ENCODE data around the gene OR1C1. TPM values are rescaled to one million over a fixed set of nuclear protein-coding genes. Genes with fewer than 3 reads are reported as not detected.

The OR1C1 gene
- total RNA-seq, 2 experiments from 2014 or later, result not detected

- Histone ChIP-seq H3K9me2 (ENCODE audit: insufficient read depth, low read length) (no peaks in the 10 kb centered on the region), H3K4me1 (ENCODE audit: insufficient read depth, low read length, poor library complexity, severe bottlenecking) (no peaks in the 10 kb centered on the region), H4K20me1 (ENCODE audit: insufficient read depth, low read length) (no peaks in the 10 kb centered on the region), H3K27ac (ENCODE audit: low read depth, low read length, poor library complexity, severe bottlenecking) (no peak within 1 kb of the TSS), H2AFZ (ENCODE audit: low read length) (no peak within 1 kb of the TSS), H3K4me3 (ENCODE audit: low read depth, low read length, poor library complexity, severe bottlenecking) (no peak within 1 kb of the TSS), H3K4me2 (ENCODE audit: low read length) (no peak within 1 kb of the TSS), H3K36me3 (ENCODE audit: insufficient read depth, low read length) (no peaks in the 10 kb centered on the region), H3K79me2 (ENCODE audit: insufficient read depth, low read depth, low read length) (no peaks in the 10 kb centered on the region), H3K9me3 (ENCODE audit: low read length) (no peaks in the 10 kb centered on the region)
- no peak for DNase-seq (ENCODE audit: low spot score)
- CTCF ChIA-PET (ENCODE audit: unreplicated experiment), result no interaction called here
- intact Hi-C loops (cut with micrococcal nuclease; ENCODE audit: unreplicated experiment), result no loop called here
- TF ChIP-seq, protein P1, sequence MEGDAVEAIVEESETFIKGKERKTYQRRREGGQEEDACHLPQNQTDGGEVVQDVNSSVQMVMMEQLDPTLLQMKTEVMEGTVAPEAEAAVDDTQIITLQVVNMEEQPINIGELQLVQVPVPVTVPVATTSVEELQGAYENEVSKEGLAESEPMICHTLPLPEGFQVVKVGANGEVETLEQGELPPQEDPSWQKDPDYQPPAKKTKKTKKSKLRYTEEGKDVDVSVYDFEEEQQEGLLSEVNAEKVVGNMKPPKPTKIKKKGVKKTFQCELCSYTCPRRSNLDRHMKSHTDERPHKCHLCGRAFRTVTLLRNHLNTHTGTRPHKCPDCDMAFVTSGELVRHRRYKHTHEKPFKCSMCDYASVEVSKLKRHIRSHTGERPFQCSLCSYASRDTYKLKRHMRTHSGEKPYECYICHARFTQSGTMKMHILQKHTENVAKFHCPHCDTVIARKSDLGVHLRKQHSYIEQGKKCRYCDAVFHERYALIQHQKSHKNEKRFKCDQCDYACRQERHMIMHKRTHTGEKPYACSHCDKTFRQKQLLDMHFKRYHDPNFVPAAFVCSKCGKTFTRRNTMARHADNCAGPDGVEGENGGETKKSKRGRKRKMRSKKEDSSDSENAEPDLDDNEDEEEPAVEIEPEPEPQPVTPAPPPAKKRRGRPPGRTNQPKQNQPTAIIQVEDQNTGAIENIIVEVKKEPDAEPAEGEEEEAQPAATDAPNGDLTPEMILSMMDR (conservative IDR thresholded peaks at IDR 0.05; ENCODE audit: low read length), result no peak
- TF ChIP-seq EZH2phosphoT487 (IDR thresholded peaks at IDR 0.05; ENCODE audit: borderline replicate concordance, low read depth, low read length), result no peak
- no TSS peak for BruUV-seq (replicated peaks)
- POLR2A ChIA-PET, result no interaction called here
Observed at GRCh38 chr1:247738315-247738714, 22.0 kb downstream of the OR1C1 start, which contains the start of gene OR14K1. Gene OR14K1 (plus strand): TSS chr1:247738615. CDS start chr1:247738615, 0 bp downstream.

DNA sequence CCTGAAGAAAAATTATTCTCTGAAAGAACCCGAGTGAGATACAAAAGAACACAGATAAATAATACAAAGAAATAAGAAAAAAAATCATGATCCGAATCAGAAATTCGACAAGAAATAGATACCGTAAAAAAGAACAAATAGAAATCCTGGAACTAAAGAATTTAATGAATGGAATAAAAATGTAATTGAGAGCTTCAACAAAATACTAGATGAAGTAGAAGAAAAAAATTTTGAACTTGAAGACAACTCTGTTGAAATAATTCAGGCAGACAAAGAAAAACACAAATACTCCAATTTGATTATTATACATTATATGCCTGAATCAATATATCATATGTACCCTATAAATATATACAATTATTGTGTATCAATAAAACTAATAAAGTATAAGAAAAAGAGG, 39.1 kb downstream of the OR1C1 start:
- H3K4me1 ChIP-seq (ENCODE audit: insufficient read depth, low read length, poor library complexity, severe bottlenecking), result no peaks in the 10 kb centered on the region
- no peaks in the 10 kb centered on the region for H4K20me1 ChIP-seq (ENCODE audit: insufficient read depth, low read length)
- no peaks in the 10 kb centered on the region for H3K79me2 ChIP-seq (ENCODE audit: insufficient read depth, low read depth, low read length)
- POLR2A ChIA-PET, result no interaction called here
- BruUV-seq (replicated peaks), result no TSS peak
- no peaks in the 10 kb centered on the region for H3K9me2 ChIP-seq (ENCODE audit: insufficient read depth, low read length)
- H3K4me2 ChIP-seq (ENCODE audit: low read length), result no peak overlapping the region
- no peaks in the 10 kb centered on the region for H3K9me3 ChIP-seq (ENCODE audit: low read length)
- CTCF ChIA-PET (ENCODE audit: unreplicated experiment), result no interaction called here
- no peak overlapping the region for H2AFZ ChIP-seq (ENCODE audit: low read length)
- no peak overlapping the region for H3K27ac ChIP-seq (ENCODE audit: low read depth, low read length, poor library complexity, severe bottlenecking)
- intact Hi-C loops (cut with micrococcal nuclease; ENCODE audit: unreplicated experiment), result no loop called here
- no peak for DNase-seq (ENCODE audit: low spot score)
- H3K4me3 ChIP-seq (ENCODE audit: low read depth, low read length, poor library complexity, severe bottlenecking), result no peak overlapping the region
- TF ChIP-seq, protein P1 (conservative IDR thresholded peaks at IDR 0.05; ENCODE audit: low read length), result no peak
- no peak for TF ChIP-seq EZH2phosphoT487 (IDR thresholded peaks at IDR 0.05; ENCODE audit: borderline replicate concordance, low read depth, low read length)
- H3K36me3 ChIP-seq (ENCODE audit: insufficient read depth, low read length), result no peaks in the 10 kb centered on the region

DNA sequence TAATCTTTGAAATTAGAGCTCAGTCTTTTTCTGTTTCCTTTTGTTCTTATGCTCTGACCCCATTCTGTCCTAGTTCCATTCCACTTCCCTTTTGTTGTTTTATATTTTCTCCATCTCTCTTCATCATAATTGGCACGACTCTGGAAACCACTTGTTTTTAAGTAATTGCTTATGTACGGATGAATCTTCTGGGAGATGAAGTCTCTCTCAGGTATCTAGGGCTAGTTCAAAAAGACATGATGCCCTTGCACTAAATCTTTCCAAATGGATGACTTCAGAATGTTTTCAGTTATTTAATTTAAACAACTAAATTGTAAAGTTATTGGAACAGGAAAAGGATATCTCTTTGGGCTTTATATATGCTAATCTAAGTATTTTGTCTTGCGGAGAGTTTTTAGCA, 43.8 kb downstream of the OR1C1 start, which contains the start of gene OR6F1:
Gene OR6F1, minus strand, starts transcription at position 101 of the 400 bp plus-strand sequence. CDS start 3,891 bp downstream, outside the sequence.
- H3K9me3 ChIP-seq (ENCODE audit: low read length), result no peaks in the 10 kb centered on the region
- H3K4me3 ChIP-seq (ENCODE audit: low read depth, low read length, poor library complexity, severe bottlenecking), result no peak within 1 kb of the TSS
- no peak within 1 kb of the TSS for H3K4me2 ChIP-seq (ENCODE audit: low read length)
- H3K4me1 ChIP-seq (ENCODE audit: insufficient read depth, low read length, poor library complexity, severe bottlenecking), result no peaks in the 10 kb centered on the region
- no TSS peak for BruUV-seq (replicated peaks)
- ChIA-PET POLR2A (no interaction called here), CTCF (ENCODE audit: unreplicated experiment) (no interaction called here)
- TF ChIP-seq EZH2phosphoT487 (IDR thresholded peaks at IDR 0.05; ENCODE audit: borderline replicate concordance, low read depth, low read length), result no peak
- TF ChIP-seq, protein P1 (conservative IDR thresholded peaks at IDR 0.05; ENCODE audit: low read length), result no peak
- intact Hi-C loops (cut with micrococcal nuclease; ENCODE audit: unreplicated experiment), result no loop called here
- no peak for DNase-seq (ENCODE audit: low spot score)
- no peaks in the 10 kb centered on the region for H4K20me1 ChIP-seq (ENCODE audit: insufficient read depth, low read length)
- H3K9me2 ChIP-seq (ENCODE audit: insufficient read depth, low read length), result no peaks in the 10 kb centered on the region
- H3K36me3 ChIP-seq (ENCODE audit: insufficient read depth, low read length), result no peaks in the 10 kb centered on the region
- no peaks in the 10 kb centered on the region for H3K79me2 ChIP-seq (ENCODE audit: insufficient read depth, low read depth, low read length)
- no peak within 1 kb of the TSS for H2AFZ ChIP-seq (ENCODE audit: low read length)
- H3K27ac ChIP-seq (ENCODE audit: low read depth, low read length, poor library complexity, severe bottlenecking), result no peak within 1 kb of the TSS

Measured in OCI-LY7 (cell line).